ENCODE measurements around the gene CCDC85A.

GRCh38 chr2:56175779-56176178 lies 8.0 kb upstream of the CCDC85A start:
- TF ChIP-seq, protein P1, sequence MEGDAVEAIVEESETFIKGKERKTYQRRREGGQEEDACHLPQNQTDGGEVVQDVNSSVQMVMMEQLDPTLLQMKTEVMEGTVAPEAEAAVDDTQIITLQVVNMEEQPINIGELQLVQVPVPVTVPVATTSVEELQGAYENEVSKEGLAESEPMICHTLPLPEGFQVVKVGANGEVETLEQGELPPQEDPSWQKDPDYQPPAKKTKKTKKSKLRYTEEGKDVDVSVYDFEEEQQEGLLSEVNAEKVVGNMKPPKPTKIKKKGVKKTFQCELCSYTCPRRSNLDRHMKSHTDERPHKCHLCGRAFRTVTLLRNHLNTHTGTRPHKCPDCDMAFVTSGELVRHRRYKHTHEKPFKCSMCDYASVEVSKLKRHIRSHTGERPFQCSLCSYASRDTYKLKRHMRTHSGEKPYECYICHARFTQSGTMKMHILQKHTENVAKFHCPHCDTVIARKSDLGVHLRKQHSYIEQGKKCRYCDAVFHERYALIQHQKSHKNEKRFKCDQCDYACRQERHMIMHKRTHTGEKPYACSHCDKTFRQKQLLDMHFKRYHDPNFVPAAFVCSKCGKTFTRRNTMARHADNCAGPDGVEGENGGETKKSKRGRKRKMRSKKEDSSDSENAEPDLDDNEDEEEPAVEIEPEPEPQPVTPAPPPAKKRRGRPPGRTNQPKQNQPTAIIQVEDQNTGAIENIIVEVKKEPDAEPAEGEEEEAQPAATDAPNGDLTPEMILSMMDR (IDR thresholded peaks at IDR 0.05), result no peak
- TF ChIP-seq CHD2 (IDR thresholded peaks at IDR 0.05; ENCODE audit: low read length, partially characterized antibody) (no peak), SIN3A (IDR thresholded peaks at IDR 0.05; ENCODE audit: borderline replicate concordance, low read depth, low read length) (no peak), JUND (IDR thresholded peaks at IDR 0.05) (no peak), RFX5 (IDR thresholded peaks at IDR 0.05; ENCODE audit: low read length) (no peak), EZH2phosphoT487 (IDR thresholded peaks at IDR 0.05; ENCODE audit: borderline replicate concordance, low read depth) (no peak), ELF1 (IDR thresholded peaks at IDR 0.05) (no peak), FOXJ3 (CRISPR knock-in tag; IDR thresholded peaks at IDR 0.05) (no peak), NFIC (IDR thresholded peaks at IDR 0.05; ENCODE audit: borderline replicate concordance) (no peak), POLR2AphosphoS5 (IDR thresholded peaks at IDR 0.05; ENCODE audit: low read depth, low read length) (no peak)
- TF ChIP-seq, protein P2, sequence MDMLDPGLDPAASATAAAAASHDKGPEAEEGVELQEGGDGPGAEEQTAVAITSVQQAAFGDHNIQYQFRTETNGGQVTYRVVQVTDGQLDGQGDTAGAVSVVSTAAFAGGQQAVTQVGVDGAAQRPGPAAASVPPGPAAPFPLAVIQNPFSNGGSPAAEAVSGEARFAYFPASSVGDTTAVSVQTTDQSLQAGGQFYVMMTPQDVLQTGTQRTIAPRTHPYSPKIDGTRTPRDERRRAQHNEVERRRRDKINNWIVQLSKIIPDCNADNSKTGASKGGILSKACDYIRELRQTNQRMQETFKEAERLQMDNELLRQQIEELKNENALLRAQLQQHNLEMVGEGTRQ (IDR thresholded peaks at IDR 0.05; ENCODE audit: borderline replicate concordance, low read depth, low read length), result no peak
- TF ChIP-seq, protein P3, sequence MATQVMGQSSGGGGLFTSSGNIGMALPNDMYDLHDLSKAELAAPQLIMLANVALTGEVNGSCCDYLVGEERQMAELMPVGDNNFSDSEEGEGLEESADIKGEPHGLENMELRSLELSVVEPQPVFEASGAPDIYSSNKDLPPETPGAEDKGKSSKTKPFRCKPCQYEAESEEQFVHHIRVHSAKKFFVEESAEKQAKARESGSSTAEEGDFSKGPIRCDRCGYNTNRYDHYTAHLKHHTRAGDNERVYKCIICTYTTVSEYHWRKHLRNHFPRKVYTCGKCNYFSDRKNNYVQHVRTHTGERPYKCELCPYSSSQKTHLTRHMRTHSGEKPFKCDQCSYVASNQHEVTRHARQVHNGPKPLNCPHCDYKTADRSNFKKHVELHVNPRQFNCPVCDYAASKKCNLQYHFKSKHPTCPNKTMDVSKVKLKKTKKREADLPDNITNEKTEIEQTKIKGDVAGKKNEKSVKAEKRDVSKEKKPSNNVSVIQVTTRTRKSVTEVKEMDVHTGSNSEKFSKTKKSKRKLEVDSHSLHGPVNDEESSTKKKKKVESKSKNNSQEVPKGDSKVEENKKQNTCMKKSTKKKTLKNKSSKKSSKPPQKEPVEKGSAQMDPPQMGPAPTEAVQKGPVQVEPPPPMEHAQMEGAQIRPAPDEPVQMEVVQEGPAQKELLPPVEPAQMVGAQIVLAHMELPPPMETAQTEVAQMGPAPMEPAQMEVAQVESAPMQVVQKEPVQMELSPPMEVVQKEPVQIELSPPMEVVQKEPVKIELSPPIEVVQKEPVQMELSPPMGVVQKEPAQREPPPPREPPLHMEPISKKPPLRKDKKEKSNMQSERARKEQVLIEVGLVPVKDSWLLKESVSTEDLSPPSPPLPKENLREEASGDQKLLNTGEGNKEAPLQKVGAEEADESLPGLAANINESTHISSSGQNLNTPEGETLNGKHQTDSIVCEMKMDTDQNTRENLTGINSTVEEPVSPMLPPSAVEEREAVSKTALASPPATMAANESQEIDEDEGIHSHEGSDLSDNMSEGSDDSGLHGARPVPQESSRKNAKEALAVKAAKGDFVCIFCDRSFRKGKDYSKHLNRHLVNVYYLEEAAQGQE (IDR thresholded peaks at IDR 0.05; ENCODE audit: low read depth, low read length), result no peak
- TF ChIP-seq, protein P4, sequence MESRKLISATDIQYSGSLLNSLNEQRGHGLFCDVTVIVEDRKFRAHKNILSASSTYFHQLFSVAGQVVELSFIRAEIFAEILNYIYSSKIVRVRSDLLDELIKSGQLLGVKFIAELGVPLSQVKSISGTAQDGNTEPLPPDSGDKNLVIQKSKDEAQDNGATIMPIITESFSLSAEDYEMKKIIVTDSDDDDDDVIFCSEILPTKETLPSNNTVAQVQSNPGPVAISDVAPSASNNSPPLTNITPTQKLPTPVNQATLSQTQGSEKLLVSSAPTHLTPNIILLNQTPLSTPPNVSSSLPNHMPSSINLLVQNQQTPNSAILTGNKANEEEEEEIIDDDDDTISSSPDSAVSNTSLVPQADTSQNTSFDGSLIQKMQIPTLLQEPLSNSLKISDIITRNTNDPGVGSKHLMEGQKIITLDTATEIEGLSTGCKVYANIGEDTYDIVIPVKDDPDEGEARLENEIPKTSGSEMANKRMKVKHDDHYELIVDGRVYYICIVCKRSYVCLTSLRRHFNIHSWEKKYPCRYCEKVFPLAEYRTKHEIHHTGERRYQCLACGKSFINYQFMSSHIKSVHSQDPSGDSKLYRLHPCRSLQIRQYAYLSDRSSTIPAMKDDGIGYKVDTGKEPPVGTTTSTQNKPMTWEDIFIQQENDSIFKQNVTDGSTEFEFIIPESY (IDR thresholded peaks at IDR 0.05; ENCODE audit: borderline replicate concordance, low read depth), result no peak

All from SK-N-SH (cell line).